Ovary (tissue), 3 donors: ENCODE measurements around the gene ACR.

ENCODE experiments used
- CTCF ChIP-seq, 3 donors: fragments of 450-650 bp in 2 of 3; fragments of 200-600 bp in 1 of 3; IDR thresholded peaks; one replicate each; pipeline versions ENCODE4 v1.5.1 to v1.8.0; 2016 to 2022; ENCODE audit warnings: antibody characterized with exemption in 3 of 3, mild to moderate bottlenecking in 1 of 3
- EP300 ChIP-seq: sonication (generic); formaldehyde crosslinking; IDR thresholded peaks from one replicate; pipeline ENCODE4 v1.6.1; 2017; ENCODE audit warnings: antibody characterized with exemption
- POLR2A ChIP-seq: fragments of 450-650 bp; IDR thresholded peaks from one replicate; pipeline ENCODE4 v1.6.1; 2017; ENCODE audit warnings: antibody characterized with exemption, mild to moderate bottlenecking, moderate library complexity
- donor health status: DM: no; HTN: no; CAD: no.

- TF ChIP-seq CTCF (IDR thresholded peaks at IDR 0.05) = no peak
- no peak for TF ChIP-seq POLR2A
- TF ChIP-seq EP300 = no peak
These were observed 38.8 kb upstream of the ACR start for GRCh38 chr22:50699001-50699755.
